ENCODE measurements around the gene SPTLC1.
"Not testable (repeated sequence)": the region's sequence is repeated elsewhere in the genome, so short reads cannot be mapped to it uniquely, and the experiment has no call there.

Gene SPTLC1

DNA sequence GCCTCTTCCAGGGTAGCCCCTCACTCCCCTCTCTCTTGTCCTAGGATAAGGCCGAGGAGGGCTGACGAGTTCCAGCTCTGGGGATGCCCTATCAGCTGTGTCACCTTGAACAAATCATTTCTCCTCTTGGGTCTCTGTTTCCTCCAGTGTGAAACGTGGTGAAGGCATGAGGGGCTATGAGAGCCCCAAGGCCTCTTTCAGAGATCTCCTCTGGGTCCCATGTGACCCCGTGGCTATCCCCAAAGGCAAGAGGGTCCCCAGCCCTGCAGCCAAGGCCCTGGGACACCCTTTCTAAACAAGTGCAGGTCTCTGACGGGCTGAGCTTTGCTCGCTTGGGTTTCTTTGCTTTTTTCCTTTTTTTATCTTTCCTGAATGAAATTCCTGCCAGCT lies 25.5 kb upstream of the SPTLC1 start:
- no peak for DNase-seq (ENCODE audit: low read depth)

DNA sequence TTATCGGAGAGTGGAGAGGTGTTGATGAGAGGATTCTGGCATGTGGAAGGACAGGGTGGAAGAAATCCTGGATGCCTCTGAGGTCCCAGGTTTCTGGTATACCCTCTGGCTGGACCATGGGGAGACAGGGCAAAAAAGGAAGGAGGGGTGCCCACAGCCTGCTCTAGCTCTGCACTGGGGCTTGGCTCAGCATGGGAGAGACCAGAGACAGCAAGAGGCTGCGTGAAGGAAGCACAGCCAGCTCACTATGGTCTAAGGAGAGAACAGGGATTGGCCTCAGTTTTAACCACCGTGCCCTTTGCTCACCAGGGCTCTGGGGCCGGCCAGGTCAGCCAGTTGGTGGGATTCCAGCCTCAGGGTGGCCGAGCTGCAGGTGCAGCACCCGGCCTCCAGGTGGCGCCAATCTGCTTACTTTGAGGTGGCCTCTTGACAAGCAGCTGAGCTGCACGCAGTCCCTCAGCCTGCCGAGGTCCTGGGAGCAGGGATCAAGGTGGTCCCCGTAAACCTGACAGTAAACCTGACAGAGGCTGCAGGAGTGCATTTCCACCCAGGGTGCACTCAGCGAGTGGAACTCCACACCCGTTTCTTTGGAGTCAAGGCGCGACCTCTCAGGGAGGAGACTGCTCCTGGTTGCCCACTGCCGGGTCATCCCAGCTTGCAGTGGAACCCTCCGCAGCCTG lies 25.0 kb upstream of the SPTLC1 start:
- DNase-seq (ENCODE audit: low read depth) = peak; percentile 43

DNA sequence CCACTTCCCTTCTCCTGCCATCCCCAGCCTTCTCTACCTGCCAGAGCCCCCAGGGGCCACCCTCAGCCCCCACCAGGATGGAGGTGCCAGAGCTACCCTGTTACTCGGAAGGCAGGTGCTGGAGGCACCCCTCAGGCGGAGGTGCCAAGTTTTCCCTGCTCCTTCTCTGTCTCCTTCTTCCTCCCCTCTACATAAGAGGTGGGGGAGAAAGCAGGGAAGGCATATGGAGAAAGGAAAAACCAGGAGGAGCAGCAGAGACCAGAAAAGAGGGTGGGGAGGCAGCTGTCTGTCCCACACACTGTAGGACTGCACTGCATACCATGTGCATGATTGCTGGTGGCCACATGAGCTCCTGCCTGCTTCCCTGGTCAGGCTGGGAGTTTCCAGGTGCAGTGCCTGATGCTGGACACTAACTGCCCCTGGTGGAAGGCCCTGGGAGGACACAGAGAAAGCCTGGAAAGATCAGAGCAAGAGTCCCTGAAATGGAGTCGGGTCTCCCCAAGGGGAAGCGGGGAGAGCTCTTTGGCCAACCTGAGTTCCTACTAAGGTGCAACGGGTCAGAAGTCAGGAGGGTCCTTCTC lies 23.8 kb upstream of the SPTLC1 start:
- not testable (repeated sequence) for DNase-seq (ENCODE audit: low read depth)

DNA sequence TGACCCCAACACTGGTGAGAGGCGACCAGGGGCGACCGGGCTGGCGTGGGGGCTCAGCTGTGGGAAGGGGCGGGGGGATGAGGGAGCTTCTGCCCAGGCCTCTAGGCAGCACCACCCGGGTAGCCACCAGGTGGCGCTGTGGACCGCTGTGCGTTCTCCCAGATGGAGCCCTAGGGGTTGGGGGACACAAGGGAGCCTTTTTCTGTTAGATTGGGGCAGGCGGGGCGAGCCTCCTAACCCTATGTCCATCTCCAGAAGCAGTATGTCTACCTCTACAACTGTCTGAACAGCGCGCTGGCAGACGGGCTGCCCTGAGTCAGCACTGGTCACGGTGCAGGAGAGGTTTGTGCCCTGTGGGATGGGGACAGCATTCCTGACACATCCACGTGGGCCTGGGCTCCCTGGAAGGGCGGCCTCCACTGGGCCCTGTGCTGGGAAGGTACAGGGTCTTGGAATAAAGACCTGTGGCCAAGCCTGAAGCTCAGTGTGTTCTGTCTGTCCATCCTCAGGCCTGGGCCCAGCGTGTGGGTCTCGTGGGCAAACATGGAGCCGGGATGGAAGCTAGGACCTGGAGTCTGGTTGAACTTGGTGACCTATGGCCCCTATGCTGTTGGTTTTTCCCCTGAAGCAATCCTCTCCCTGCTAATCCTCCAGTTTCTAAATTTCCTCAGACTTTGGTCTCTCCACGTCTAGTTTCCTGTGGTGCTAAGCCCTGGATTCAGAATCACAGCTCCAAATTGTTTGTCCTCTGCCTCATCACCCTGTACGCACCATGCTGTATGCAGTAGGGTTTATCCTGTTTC lies 23.1 kb upstream of the SPTLC1 start:
- peak; percentile 51 for DNase-seq (ENCODE audit: low read depth)

DNA sequence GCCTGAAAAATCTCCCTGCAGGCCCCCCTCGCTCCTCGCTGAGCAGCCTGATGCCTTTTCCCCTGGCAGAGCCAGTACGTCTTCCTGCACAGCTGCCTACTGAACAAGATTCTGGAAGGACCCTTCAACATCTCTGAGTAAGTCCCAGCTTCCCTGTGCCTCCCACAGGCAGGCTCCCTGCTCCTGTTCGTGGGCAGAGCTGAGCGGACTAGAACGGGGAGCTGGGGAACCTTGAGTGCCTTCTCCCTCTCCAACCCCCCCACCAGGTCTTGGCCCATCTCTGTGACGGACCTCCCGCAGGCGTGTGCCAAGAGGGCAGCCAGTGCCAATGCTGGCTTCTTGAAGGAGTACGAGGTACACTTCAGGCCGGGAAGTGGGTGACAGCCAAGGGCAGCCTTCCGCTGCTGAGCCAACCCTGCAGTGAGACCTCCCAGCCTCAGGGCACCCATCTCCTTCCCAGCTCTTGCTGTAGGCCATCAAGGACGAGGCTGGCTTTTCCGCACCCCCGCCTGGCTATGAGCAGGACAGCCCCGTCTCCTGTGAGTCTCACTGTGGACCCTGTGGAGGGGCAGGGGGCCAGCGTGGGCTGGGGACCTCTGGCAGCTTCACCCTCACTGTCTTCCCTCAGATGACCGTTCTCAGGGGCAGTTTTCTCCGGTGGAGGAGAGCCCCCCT lies 21.1 kb upstream of the SPTLC1 start:
- no peak for DNase-seq (ENCODE audit: low read depth)

DNA sequence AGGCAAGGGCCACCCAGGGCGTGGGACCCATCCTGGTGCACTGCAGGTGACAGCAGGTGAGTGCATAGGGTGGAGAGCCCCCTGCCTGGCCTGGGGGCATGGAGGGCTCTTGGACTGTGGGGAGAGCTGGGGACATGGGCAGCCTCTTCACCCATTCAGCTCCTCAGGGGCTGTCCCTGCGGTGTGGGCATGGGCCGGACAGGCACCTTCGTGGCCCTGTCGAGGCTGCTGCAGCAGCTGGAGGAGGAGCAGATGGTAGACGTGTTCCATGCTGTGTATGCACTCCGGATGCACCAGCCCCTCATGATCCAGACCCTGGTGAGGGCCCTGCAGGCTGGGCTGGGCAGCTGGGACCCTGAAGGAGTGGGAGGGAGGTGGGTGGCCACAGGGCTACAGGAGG lies 20.4 kb upstream of the SPTLC1 start:
- no peak for DNase-seq (ENCODE audit: low read depth)

DNA sequence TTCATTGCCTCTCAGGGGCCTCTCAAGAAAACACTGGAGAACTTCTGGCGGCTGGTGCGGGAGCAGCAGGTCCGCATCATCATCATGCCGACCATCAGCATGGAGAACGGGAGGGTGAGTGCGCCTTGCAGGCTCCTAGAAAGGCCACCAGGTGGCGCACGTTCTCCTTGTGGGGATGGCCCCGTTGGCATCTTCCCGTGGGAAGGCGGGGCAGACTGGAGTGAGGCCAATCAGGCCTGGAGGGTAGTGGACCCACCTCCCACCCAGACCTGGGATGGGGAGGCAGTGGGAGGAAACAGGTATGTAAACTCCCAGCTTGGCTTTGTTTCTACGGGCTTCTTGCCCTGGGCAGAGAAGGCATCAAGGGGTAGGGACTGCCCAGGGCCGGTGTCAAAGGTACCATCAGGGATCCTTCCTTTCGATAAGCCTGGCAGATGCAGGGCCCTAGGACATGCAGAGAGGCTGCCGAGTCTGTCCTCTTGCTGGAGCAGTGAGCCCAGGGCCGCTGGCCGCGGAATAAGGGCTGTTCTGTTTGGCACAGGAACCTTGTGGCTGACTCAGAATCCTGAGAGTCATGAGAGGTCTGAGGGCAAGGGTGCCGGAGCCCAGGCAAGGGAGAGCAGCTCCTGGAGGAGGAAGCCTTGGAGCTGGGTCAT lies 18.9 kb upstream of the SPTLC1 start:
- DNase-seq (ENCODE audit: low read depth) = peak; percentile 58

DNA sequence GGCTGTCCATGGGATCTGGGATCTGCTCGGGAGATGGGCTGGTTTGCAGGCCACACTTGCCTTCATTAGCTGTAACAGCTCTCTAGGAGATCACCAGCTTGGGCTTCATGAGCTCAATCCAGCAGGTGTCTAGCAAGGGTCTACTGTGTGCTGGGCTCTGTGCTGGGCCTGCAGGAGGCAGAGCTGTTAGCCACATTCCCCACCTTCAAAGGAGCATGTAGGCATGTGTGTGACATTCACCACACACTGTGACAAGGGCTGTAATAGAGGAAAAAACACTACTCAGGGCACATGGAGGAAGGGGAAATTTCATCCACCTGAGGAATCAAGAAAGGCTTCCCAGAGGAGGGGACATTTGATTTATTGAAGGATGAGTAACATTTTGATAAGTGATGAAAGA lies 17.7 kb upstream of the SPTLC1 start:
- DNase-seq (ENCODE audit: low read depth) = not testable (repeated sequence)

DNA sequence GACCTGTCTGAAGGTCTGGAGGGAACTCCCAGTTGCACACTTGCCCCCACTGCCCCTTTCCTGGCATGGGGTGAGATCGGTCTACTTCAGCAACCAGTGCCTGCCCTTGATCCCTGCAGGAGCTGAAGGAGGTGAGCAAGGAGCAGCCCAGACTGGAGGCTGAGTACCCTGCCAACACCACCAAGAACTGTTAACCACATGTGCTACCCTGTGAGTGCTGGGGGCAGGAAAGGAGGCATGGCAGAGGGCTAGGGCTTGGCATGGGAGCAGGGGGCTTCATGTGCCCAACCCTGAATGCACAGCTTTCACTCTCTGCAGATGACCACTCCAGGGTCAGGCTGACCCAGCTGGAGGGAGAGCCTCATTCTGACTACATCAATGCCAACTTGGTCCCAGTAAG lies 17.3 kb upstream of the SPTLC1 start:
- DNase-seq (ENCODE audit: low read depth) = no peak

DNA sequence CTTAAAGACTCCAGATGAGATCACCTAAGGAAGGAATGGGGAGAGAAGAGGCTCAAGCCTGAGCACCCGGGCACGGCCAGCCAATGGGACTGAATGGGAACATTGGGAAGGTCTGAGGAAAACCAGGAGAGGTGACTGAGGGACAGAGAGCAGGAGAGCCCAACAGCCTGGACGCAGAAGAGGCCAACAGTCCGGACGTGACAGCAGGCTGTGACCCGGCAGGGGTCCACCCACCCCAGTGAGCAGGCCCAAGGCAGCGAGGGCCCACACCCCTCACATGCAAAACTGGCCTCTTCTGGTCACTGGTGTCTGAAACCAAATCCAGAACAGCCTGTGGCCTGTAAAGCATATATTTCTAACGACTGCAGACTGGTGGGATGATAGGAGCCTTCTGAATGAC lies 7.6 kb upstream of the SPTLC1 start:
- no peak for DNase-seq (ENCODE audit: low read depth)

DNA sequence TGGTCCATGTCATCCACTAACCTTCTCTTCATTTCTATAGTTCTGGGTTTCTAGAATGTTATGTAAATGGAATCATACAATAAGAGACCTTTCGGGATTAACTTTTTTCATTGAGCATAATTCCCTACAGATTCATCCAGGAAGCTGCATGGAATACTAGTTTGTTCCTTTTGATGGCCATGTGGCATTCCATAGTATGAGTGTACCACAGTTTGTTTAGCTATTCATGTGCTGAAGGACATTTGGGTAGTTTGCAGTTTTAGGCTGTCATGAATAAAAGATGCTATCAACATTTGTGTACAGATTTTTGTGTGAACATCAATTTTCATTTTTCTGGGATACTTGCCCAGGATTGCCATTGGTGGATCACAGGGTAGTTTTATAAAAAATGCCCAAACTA lies 6.8 kb upstream of the SPTLC1 start:
- no peak for DNase-seq (ENCODE audit: low read depth)

DNA sequence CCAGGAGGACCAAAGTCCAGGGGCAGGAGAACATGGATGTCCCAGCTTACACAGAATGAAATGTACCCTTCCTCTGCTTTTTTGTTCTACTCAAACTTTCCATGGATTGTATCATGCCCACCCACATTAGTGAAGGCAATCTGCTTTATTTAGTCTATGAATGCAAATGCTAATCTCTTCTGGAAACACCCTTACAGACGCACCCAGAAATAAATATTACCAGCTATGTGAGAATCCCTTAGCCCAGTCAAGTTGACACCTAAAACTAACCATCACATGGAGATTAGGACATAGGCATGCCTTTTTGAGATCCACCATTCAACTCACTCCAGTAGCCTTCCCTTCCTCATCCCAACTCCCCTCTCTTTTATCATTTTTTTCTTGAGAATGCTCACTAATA lies 6.1 kb upstream of the SPTLC1 start:
- no peak for DNase-seq (ENCODE audit: low read depth)

DNA sequence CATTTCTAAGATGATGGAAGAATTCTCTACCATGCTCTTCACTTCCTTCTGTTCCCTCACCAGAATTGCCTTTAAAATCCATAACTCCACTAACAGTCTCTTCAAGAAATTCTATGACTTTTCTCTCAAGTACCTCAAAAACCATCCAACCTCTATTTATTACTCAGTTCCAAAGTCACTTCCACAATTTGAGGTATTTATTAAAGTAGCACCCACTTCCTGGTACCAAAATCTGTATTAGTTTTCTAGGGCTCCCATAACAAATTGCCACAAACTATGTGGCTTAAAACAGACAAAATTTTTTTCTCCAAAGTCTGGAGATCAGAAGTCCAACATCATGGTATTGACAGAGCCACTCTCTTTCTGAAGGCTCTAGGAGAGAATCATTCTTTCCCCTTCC lies 4.9 kb upstream of the SPTLC1 start:
- DNase-seq (ENCODE audit: low read depth) = no peak

DNA sequence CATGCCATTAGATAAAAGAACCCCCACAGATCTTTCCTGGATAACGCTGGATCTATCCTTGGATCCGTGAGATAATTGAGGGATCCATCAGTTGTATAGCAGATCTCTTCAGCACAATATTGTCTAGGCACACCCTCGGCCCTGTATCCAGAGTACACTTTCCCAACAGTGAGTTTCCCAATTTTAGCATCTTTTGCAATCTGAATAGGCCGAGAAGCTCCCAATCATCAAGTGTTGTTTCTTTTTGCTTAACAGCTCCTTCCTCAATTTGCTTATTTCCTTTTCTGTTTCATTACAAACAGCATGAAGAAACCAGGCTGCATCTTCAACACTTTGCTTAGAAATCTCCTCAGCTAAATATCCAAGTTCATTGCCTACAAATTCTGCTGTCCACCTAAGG lies 4.4 kb upstream of the SPTLC1 start:
- DNase-seq (ENCODE audit: low read depth) = no peak

DNA sequence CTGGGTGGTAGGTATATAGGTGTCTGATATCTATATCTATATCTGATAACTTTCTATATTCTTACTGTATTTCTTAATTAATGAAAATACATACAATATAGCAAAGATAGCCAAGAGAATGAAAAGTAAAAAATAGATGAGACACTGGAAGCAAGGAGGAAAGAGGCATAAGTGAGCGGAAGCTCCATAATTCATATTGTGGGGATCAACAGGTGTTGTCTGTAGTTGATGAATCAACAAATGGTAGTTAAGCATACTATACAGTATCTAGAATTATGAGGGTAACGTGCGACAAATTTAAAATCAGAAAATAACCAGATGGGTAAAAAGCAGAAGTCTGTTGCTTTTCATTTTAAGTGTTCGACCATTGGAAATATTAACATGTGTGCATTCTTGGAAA lies 7.1 kb downstream of the SPTLC1 start:
- DNase-seq (ENCODE audit: low read depth) = no peak

DNA sequence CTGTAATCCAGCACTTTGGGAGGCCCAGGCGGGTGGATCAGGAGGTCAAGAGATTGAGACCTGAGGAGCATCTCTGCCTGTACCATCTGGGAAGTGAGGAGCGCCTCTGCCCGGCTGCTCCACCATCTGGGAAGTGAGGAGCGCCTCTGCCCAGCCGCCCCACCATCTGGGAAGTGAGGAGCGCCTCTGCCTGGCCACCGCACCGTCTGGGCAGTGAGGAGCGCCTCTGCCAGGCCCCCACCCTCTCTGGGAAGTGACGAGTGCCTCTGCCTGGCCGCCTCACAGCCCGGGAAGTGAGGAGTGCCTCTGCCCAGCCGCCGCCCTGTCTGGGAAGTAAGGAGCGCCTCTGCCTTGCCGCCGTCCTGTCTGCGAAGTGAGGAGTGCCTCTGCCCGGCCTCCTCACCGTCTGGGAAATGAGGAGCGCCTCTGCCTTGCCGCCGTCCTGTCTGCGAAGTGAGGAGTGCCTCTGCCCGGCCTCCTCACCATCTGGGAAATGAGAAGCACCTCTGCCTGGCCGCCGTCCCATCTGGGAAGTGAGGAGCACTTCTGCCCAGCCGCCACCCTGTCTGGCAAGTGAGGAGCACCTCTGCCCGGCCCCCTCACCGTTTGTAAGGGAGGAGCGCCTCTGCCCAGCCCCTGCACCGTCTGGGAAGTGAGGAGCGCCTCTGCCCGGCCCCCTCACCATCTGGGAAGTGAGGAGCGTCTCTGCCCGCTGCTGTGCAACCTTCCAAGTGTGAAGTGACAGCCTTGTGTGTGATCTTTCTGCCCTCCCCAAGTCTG lies 9.6 kb downstream of the SPTLC1 start:
- not testable (repeated sequence) for DNase-seq (ENCODE audit: low read depth)

DNA sequence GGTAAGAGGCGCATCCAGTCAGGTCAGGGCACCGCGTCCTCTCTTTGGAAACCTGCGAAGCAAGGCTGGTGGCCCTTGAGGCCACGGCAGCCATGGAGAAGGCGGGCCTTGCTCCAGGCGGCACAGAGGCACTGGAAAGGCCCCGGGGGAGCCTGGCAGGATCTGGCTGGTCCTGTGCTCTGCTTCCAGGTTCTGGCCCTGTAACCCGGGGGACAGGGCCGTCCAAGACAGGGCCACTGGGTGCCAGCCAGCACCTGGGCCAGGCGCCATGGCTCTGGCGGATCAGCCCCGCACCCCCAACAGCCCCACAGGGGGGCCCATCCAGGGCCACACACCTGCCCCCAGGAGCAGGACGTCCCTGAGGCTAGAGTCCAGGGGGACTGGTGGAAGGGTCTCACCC lies 11.6 kb downstream of the SPTLC1 start:
- DNase-seq (ENCODE audit: low read depth) = not testable (repeated sequence)

DNA sequence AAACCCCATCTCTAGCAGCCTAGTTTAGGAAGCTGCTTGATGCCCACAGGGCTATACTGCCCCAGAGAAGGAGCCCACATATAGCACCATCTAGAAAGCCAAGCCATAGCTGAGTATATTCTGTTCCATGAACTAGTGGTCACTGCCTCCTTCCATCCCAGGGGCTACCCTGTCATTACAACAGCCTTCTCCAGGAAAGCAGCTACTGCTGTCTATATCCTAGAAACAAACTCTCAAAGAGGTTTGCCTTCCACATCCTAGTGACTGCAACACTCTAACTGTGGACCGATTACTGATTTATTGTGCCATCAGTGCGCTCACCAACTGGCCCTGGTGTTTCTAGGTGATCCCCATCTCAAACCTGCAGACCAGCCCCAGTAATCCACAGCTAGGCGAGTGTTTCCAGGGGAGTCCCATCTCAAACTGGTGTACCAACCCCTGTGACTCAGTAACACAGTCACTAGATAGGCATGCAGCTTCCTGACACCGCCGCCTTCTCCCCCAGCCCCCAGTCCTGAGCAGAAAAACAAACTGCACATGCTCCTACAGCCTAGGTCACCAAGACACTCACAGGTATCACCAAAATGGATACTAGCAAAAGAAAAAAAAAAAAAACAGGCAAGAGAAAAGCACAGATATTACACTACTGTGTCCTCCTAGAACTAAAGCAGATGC lies 14.8 kb downstream of the SPTLC1 start:
- no peak for DNase-seq (ENCODE audit: low read depth)

DNA sequence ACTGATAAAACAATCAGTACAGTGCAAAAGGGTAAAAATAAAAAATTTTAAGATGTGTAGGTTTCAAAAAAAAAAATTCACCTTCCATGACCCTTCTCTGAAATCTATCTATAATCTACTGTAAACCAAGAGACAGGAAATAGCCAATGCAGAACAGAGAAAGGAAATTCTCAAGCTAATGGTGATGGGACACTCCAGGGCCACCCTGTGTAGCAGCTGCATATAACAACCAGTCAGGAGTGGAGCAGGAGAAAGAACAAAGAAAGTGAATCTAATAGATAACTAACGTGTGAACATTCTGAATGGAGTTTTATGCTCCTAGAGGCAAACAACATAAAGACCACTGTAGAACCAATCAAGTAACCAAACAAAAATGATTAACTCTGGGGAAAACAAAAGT lies 16.6 kb downstream of the SPTLC1 start:
- DNase-seq (ENCODE audit: low read depth) = no peak

DNA sequence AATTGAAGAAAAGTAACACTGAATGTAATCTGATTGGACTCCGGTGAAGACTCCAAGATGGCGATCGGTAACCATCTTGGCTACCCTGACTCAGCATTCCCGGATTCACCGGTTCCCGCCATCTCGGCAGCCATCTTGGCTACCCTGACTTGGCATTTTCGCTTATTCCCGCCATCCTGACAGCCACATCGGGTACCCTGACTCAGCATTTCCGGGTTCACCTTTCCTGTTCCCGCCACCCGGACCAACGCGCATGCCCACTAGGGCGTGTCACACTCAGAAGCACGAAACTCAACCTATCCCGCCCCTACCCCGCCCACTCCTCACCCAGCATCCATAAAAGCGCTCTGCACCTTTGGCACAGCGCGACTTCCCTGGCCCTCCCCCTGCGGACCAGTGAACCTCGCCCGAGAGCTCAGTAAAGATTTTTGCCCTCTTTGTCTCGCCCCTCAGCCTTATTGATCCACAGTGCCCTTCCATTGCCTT lies 17.2 kb downstream of the SPTLC1 start:
- DNase-seq (ENCODE audit: low read depth) = no peak

DNA sequence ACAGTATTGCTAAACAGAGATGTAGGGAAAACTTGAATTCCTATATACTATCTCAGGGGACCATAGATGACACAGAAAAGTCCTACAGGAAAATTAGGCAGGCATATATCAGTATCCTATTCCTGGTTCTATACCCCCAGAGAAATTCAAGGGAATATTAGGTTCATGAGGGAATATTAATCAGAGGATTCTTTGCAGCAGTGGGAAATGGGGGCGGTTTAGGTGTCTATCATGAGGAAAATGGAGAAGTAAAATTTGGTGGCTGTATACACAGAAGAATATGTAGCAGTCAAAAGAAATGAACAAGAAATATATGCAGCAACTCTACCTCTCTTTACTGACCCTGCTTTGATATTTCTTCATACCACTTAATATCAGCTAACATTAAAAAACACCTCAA lies 20.0 kb downstream of the SPTLC1 start:
- no peak for DNase-seq (ENCODE audit: low read depth)
